ENCODE measurements around the gene MAML3.

DNA sequence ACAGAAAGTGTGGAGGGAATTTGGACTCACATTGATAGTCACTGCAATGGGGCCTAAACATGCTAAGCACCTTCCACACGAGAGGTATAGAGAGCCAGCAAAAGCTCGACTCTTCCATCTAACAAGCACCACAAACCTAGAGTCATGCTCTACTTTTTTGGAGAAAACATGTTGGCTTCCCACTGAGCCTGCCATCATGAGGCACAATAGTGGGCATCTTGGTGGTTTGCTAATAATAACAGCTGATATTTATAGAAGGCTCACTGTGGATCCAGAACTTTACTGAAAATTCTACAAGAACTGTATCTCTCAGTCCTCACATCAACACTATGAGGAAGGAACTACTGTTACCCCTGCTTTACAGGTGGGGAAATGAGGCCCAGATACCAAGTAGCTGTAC lies 26.6 kb downstream of the MAML3 start:
- TF ChIP-seq POLR2A (IDR thresholded peaks at IDR 0.05) = no peak
- TF ChIP-seq, protein P1, sequence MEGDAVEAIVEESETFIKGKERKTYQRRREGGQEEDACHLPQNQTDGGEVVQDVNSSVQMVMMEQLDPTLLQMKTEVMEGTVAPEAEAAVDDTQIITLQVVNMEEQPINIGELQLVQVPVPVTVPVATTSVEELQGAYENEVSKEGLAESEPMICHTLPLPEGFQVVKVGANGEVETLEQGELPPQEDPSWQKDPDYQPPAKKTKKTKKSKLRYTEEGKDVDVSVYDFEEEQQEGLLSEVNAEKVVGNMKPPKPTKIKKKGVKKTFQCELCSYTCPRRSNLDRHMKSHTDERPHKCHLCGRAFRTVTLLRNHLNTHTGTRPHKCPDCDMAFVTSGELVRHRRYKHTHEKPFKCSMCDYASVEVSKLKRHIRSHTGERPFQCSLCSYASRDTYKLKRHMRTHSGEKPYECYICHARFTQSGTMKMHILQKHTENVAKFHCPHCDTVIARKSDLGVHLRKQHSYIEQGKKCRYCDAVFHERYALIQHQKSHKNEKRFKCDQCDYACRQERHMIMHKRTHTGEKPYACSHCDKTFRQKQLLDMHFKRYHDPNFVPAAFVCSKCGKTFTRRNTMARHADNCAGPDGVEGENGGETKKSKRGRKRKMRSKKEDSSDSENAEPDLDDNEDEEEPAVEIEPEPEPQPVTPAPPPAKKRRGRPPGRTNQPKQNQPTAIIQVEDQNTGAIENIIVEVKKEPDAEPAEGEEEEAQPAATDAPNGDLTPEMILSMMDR (IDR thresholded peaks at IDR 0.05) = no peak

Measured in uterus (tissue), 2 donors.